Measurements from ENCODE around the gene MMP17. TPM values are rescaled to one million over a fixed set of nuclear protein-coding genes. Genes with fewer than 3 reads are reported as not detected.
A peak's percentile ranks its signal among the peaks of the same experiment; 100 is the strongest.

MMP17 gene
- total and polyA plus RNA-seq, 4 donors: 1.0 to 5.4 (median 3.6) TPM

GRCh38 chr12:131831635-131832041 lies 3.4 kb downstream of the MMP17 start:
- 43 to 53% methylated on average over 16 of the region's 16 CpGs for WGBS, 2 donors

GRCh38 chr12:131832321-131833231 lies 4.4 kb downstream of the MMP17 start:
- ATAC-seq (ENCODE audit: low FRiP score) (no peak), DNase-seq (peak in 1 of 2 donors; percentile 86)
- no peaks in the 10 kb centered on the region for H3K27me3 ChIP-seq (ENCODE audit: control insufficient read depth in 1 of 2, insufficient read depth in 2 of 2, low read length in 1 of 2)
- H3K27ac ChIP-seq (ENCODE audit: low read depth in 1 of 2, low read length in 2 of 2): no peak overlapping the region
- no peaks in the 10 kb centered on the region for H3K9me3 ChIP-seq (ENCODE audit: control insufficient read depth, low read length)
- 43 to 47% methylated on average over 30 to 31 of the region's 31 CpGs for WGBS, 2 donors
- H3K4me1 ChIP-seq (ENCODE audit: control insufficient read depth in 1 of 2, insufficient read depth in 2 of 2, low read length in 2 of 2): no peaks in the 10 kb centered on the region
- H3K36me3 ChIP-seq (ENCODE audit: control insufficient read depth in 1 of 2, insufficient read depth in 2 of 2, low read length in 1 of 2): no peaks in the 10 kb centered on the region
- no peak overlapping the region for H3K4me3 ChIP-seq (ENCODE audit: low read length in 2 of 2)
- intact Hi-C loops (cut with DNase I): no loop called here

More at GRCh38 chr12:131831635-131832041, 3.4 kb downstream of the MMP17 start:
- Histone ChIP-seq H3K36me3 (ENCODE audit: control insufficient read depth in 1 of 2, insufficient read depth in 2 of 2, low read length in 1 of 2) (no peaks in the 10 kb centered on the region), H3K4me3 (ENCODE audit: low read length in 2 of 2) (no peak overlapping the region), H3K27me3 (ENCODE audit: control insufficient read depth in 1 of 2, insufficient read depth in 2 of 2, low read length in 1 of 2) (no peaks in the 10 kb centered on the region), H3K4me1 (ENCODE audit: control insufficient read depth in 1 of 2, insufficient read depth in 2 of 2, low read length in 2 of 2) (no peaks in the 10 kb centered on the region), H3K27ac (ENCODE audit: low read depth in 1 of 2, low read length in 2 of 2) (no peak overlapping the region), H3K9me3 (ENCODE audit: control insufficient read depth, low read length) (no peaks in the 10 kb centered on the region)
- ATAC-seq (ENCODE audit: low FRiP score) (no peak), DNase-seq (no peak)
- intact Hi-C loops (cut with DNase I): no loop called here

GRCh38 chr12:131833288-131833895 lies 5.2 kb downstream of the MMP17 start:
- H3K9me3 ChIP-seq (ENCODE audit: control insufficient read depth, low read length): no peaks in the 10 kb centered on the region
- ATAC-seq (ENCODE audit: low FRiP score) (no peak), DNase-seq (no peak)
- H3K27me3 ChIP-seq (ENCODE audit: control insufficient read depth in 1 of 2, insufficient read depth in 2 of 2, low read length in 1 of 2): no peaks in the 10 kb centered on the region
- no peaks in the 10 kb centered on the region for H3K4me1 ChIP-seq (ENCODE audit: control insufficient read depth in 1 of 2, insufficient read depth in 2 of 2, low read length in 2 of 2)
- intact Hi-C loops (cut with DNase I): no loop called here
- no peak overlapping the region for H3K27ac ChIP-seq (ENCODE audit: low read depth in 1 of 2, low read length in 2 of 2)
- no peak overlapping the region for H3K4me3 ChIP-seq (ENCODE audit: low read length in 2 of 2)
- no peaks in the 10 kb centered on the region for H3K36me3 ChIP-seq (ENCODE audit: control insufficient read depth in 1 of 2, insufficient read depth in 2 of 2, low read length in 1 of 2)
- WGBS, 2 donors: 75 to 78% methylated on average over 23 of the region's 23 CpGs

- ATAC-seq (ENCODE audit: low FRiP score) (no peak), DNase-seq (peak in 1 of 2 donors; percentile 74)
- H3K4me3 ChIP-seq (ENCODE audit: low read length in 2 of 2): no peak overlapping the region
- H3K27ac ChIP-seq (ENCODE audit: low read depth in 1 of 2, low read length in 2 of 2): no peak overlapping the region
- H3K36me3 ChIP-seq (ENCODE audit: control insufficient read depth in 1 of 2, insufficient read depth in 2 of 2, low read length in 1 of 2): no peaks in the 10 kb centered on the region
- H3K27me3 ChIP-seq (ENCODE audit: control insufficient read depth in 1 of 2, insufficient read depth in 2 of 2, low read length in 1 of 2): no peaks in the 10 kb centered on the region
- 41 to 45% methylated on average over 17 to 23 of the region's 23 CpGs for WGBS, 2 donors
- intact Hi-C loops (cut with DNase I): no loop called here
- no peaks in the 10 kb centered on the region for H3K4me1 ChIP-seq (ENCODE audit: control insufficient read depth in 1 of 2, insufficient read depth in 2 of 2, low read length in 2 of 2)
- H3K9me3 ChIP-seq (ENCODE audit: control insufficient read depth, low read length): no peaks in the 10 kb centered on the region
Measured at GRCh38 chr12:131833896-131834641, 5.9 kb downstream of the MMP17 start.

- H3K27me3 ChIP-seq (ENCODE audit: control insufficient read depth in 1 of 2, insufficient read depth in 2 of 2, low read length in 1 of 2): no peaks in the 10 kb centered on the region
- ATAC-seq (ENCODE audit: low FRiP score): no peak
- intact Hi-C loops (cut with DNase I): no loop called here
Measured at GRCh38 chr12:131834798-131835615, 6.8 kb downstream of the MMP17 start.

GRCh38 chr12:131835616-131836171 lies 7.5 kb downstream of the MMP17 start:
- Histone ChIP-seq H3K27ac (ENCODE audit: low read depth in 1 of 2, low read length in 2 of 2) (no peak overlapping the region), H3K4me1 (ENCODE audit: control insufficient read depth in 1 of 2, insufficient read depth in 2 of 2, low read length in 2 of 2) (no peaks in the 10 kb centered on the region), H3K4me3 (ENCODE audit: low read length in 2 of 2) (no peak overlapping the region), H3K36me3 (ENCODE audit: control insufficient read depth in 1 of 2, insufficient read depth in 2 of 2, low read length in 1 of 2) (no peaks in the 10 kb centered on the region), H3K27me3 (ENCODE audit: control insufficient read depth in 1 of 2, insufficient read depth in 2 of 2, low read length in 1 of 2) (no peaks in the 10 kb centered on the region), H3K9me3 (ENCODE audit: control insufficient read depth, low read length) (no peaks in the 10 kb centered on the region)
- DNase-seq (no peak), ATAC-seq (ENCODE audit: low FRiP score) (no peak)
- WGBS, 2 donors: 77 to 82% methylated on average over 7 of the region's 7 CpGs
- intact Hi-C loops (cut with DNase I): no loop called here

More at GRCh38 chr12:131834798-131835615, 6.8 kb downstream of the MMP17 start:
- H3K4me1 ChIP-seq (ENCODE audit: control insufficient read depth in 1 of 2, insufficient read depth in 2 of 2, low read length in 2 of 2): no peaks in the 10 kb centered on the region
- no peak overlapping the region for H3K27ac ChIP-seq (ENCODE audit: low read depth in 1 of 2, low read length in 2 of 2)
- no peaks in the 10 kb centered on the region for H3K9me3 ChIP-seq (ENCODE audit: control insufficient read depth, low read length)
- WGBS, 2 donors: 63 to 69% methylated on average over 20 of the region's 20 CpGs
- no peaks in the 10 kb centered on the region for H3K36me3 ChIP-seq (ENCODE audit: control insufficient read depth in 1 of 2, insufficient read depth in 2 of 2, low read length in 1 of 2)
- DNase-seq: peak in 1 of 2 donors; percentile 68
- no peak overlapping the region for H3K4me3 ChIP-seq (ENCODE audit: low read length in 2 of 2)

GRCh38 chr12:131836193-131836592 lies 8.0 kb downstream of the MMP17 start:
- Histone ChIP-seq H3K36me3 (ENCODE audit: control insufficient read depth in 1 of 2, insufficient read depth in 2 of 2, low read length in 1 of 2) (no peaks in the 10 kb centered on the region), H3K27me3 (ENCODE audit: control insufficient read depth in 1 of 2, insufficient read depth in 2 of 2, low read length in 1 of 2) (no peaks in the 10 kb centered on the region), H3K27ac (ENCODE audit: low read depth in 1 of 2, low read length in 2 of 2) (no peak overlapping the region), H3K4me3 (ENCODE audit: low read length in 2 of 2) (no peak overlapping the region), H3K4me1 (ENCODE audit: control insufficient read depth in 1 of 2, insufficient read depth in 2 of 2, low read length in 2 of 2) (no peaks in the 10 kb centered on the region), H3K9me3 (ENCODE audit: control insufficient read depth, low read length) (no peaks in the 10 kb centered on the region)
- intact Hi-C loops (cut with DNase I): no loop called here
- WGBS, 2 donors: 45 to 55% methylated on average over 3 of the region's 3 CpGs
- DNase-seq (no peak), ATAC-seq (ENCODE audit: low FRiP score) (no peak)
